HG03135 (cell line): ENCODE results near the gene UCKL1.
"Not testable (repeated sequence)": the region's sequence is repeated elsewhere in the genome, so short reads cannot be mapped to it uniquely, and the experiment has no call there.

ENCODE experiments used
- ATAC-seq: cut with Tn5 transposase; IDR thresholded peaks from one replicate; pipeline ENCODE4 v1.9.1; 2021; ENCODE audit warnings: mild to moderate bottlenecking, moderate library complexity; ENCODE audit not compliant: unreplicated experiment

UCKL1 gene

DNA sequence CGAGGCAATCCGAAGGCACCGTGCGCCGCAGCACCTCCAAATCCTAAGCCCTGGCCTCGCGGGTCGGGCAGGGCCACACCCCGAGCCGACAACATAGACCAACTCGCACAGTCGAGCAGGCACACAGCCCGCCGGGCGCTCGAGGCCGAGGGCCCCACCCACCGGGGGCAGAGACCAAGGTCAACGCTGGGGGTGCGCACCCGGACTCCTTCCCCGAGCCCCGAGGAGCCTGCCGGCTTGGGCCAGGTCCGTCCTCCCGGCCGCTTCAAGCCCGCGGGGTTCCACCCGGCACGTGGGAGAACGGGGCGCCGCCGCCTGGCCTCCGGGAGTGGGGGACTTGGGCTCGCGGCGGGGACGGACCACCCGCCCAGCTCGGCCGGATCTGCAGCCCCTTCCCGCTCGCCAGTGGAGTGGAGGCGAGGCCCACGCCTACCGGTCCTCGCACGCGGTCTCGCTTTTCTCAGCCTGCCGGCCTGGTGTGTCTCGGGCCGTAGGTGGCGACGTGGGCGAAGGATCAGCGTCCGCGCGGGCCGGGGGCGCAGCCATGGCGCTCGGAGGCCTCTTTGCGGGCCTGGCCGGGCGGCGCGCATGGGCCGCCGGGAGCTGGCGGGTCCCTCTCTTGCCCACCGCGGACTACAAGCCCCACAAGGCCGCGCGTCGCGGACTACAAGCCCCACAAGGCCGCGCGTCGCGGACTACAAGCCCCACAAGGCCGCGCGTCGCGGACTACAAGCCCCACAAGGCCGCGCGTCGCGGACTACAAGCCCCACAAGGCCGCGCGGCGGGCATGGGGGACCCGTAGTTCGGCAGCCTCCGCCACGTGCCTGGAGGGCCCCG, at the start of gene UCKL1:
Gene UCKL1 (minus strand): TSS at position 590 of the 837 bp plus-strand sequence. CDS start 44 bp downstream, at position 546.
- peak; percentile 61 for ATAC-seq

GRCh38 chr20:64005394-64005793, 49.2 kb upstream of the UCKL1 start:
- no peak for ATAC-seq

DNA sequence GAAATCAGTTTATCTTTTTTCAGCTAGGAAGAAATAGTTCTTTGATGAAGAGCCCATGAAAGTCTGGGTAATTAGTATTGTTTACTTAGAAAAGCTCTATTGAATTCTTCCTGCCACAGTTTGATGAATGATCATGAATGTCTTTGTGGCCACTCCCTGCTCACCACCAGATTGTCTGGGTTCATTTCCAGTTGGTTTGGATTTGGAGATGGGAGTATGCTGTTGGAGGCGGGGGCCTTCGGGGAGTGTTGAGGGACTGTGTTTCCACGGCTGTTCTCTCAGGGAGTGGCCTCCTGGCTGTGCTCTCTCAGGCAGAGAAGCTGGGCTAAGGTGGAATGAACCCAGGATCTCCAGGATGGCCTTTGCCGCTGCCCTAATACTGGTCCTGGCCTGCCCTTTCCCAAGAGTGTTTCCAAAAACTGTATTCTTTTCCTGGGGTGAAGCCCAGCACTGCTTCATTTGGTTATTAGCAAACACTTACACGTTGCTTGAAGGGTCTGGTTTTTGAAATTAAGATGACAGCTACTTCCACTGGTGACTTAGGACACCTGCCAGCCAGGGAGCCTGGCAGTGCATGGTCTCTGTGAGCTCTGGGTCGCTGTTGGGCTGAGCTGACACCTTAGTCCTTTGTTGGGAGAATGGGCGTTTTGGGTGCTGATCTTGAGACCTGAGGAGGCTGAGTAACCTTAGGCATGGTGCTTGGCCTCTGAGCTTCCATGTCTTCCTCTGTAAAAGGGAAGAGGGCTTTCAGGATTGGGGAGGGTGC, 47.9 kb upstream of the UCKL1 start:
- ATAC-seq = no peak

DNA sequence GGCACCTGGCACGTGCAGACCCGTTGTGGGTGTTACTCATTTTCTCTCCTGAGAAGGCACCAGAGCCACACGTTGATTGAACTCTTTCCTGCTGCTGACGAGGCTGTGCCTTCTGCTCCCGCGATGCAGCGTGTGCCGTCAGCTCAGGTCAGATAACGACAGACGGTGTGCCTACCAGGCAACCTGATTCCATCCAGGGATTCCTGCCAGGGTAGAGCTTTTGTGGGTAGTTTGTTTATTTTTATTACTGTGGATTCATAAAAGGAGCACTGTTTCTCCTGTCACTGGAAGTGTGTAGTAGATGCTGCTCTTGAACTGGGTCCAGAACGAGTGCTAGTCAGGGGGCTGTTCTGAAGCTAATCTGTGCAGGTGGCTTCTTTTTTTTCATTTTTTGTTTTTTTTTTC, 45.4 kb upstream of the UCKL1 start:
- no peak for ATAC-seq

DNA sequence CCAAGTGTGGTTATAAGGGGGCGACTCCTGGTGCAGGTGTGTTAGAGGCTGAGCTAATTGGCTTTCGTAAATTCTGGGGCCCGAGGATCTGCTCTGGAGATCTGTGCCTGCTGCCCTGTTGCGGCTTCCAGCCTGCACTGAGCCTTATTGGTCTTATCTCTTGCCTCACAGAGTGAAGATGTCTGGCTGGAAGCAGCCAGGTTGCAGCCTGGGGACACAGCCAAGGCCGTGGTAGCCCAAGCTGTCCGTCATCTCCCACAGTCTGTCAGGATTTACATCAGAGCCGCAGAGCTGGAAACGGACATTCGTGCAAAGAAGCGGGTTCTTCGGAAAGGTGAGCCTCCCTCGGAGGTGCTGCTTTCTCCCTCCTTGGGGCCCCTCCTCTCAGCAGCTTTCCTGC, 44.7 kb upstream of the UCKL1 start:
- ATAC-seq = no peak

DNA sequence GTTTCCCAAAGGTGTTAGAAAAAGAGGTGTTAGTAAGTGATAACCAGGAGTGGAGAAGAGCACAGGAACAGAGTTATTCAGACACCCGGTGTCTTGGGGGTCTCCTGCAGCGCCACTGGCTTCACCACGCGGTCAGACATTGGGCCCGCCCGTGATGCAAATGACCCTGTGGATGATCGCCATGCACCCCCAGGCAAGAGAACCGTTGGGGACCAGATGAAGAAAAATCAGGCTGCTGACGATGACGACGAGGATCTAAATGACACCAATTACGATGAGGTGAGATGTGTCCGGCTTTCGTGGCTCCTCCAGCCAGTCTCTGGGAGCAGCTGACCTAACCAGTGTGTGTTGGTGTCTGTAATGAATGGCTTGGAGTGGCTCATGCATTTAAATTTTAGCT, 26.7 kb upstream of the UCKL1 start:
- ATAC-seq = no peak

GRCh38 chr20:63980806-63981728, 24.9 kb upstream of the UCKL1 start, which contains the start of gene PRPF6:
Gene PRPF6, plus strand, starts transcription at chr20:63981132. Its CDS starts 114 bp downstream, at chr20:63981246.
- ATAC-seq = peak; percentile 57

- no peak for ATAC-seq
Observed at GRCh38 chr20:63980317-63980805, 24.1 kb upstream of the UCKL1 start.

GRCh38 chr20:63979557-63980316, 23.5 kb upstream of the UCKL1 start, which contains the start of gene SAMD10:
Gene SAMD10, minus strand, starts transcription at chr20:63979642. Its CDS starts 175 bp downstream, at chr20:63979467.
- ATAC-seq = no peak

DNA sequence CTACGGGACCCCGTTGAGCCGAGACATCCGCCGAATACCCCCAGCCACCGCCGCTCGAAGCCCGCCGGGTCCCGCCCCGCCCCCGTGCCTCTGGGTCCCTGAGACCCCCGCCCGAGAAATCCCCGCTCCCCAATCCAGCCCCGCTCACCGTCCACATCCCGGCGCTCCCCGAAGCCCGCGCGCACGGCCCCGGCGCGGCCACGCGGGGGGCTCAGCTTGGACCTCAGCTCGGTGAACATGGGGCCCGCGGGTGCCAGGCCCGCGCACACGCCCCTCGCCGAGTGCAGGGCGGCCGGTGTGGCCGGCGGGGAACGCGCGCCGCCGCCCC, 23.0 kb upstream of the UCKL1 start:
- ATAC-seq = no peak

DNA sequence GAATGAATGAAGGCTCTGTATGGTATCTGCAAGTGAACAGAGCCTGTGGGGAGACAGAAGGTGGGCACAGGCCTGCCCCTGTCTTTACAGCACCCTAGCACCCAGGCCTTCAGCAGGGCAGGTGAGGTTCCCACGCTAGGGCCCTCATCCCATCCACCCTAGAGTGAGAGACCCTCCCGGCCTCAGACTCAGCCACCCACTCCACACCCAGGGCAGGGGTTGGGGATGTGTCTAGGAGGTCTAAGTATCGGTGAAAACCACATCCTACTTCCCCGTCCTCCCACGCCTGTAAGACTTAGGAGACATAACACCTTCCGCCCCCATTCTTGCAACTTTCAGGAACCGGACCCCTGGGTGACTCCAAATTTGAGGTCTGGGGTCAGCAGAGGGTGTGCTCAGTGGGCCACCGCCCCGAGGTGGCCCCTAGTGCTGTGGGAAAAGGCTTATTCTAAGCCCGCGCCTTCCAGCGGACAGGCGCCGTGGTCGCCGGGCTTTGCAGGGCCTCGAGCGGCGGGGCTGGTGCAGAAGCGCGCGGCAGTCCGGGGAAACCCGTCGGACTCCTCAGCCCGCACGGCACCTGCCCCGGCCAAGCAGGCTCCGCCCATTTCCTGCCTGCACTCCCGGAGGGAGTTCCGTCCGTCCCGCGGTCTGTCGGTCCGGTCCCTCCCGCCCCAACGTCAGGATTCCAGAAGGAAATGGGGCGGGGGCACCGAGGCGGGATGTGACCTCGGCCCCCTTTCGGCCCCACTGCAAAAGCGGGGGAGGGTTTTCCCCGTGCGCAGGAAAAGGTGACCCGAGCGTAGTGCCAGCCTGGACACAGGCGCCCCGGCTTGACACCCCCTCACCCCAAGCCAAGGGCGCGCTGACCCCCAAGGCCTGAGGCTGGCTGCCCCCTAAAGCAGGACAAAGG, 22.4 kb upstream of the UCKL1 start:
- ATAC-seq = peak; percentile 35

GRCh38 chr20:63977739-63978276, 21.6 kb upstream of the UCKL1 start:
- no peak for ATAC-seq

GRCh38 chr20:63976980-63977738, 20.9 kb upstream of the UCKL1 start:
- no peak for ATAC-seq

- ATAC-seq = not testable (repeated sequence)
Observed at GRCh38 chr20:63976511-63976910, 20.3 kb upstream of the UCKL1 start.

GRCh38 chr20:63974402-63975200, 18.4 kb upstream of the UCKL1 start:
- no peak for ATAC-seq

GRCh38 chr20:63973636-63974401, 17.6 kb upstream of the UCKL1 start:
- peak; percentile 36 for ATAC-seq

- no peak for ATAC-seq
Observed at GRCh38 chr20:63973160-63973479, 16.9 kb upstream of the UCKL1 start.
